Gastroesophageal sphincter (tissue), 4 donors: ENCODE measurements around the gene GFRA4. TPM values are rescaled to one million over a fixed set of nuclear protein-coding genes. Genes with fewer than 3 reads are reported as not detected.

Source experiments
- ATAC-seq: fragments of 150-250 bp; one replicate; pipeline ENCODE4 v1.9.1; 2016; ENCODE audit warnings: mild to moderate bottlenecking, moderate library complexity
- H3K27ac ChIP-seq, 4 donors: fragments of 200-600 bp; sonication (generic) in 3 of 4; 1 replicate in 3 of 4; 2 replicates in 1 of 4; pipeline ENCODE4 v1.5.1; 2016 to 2019
- H3K27me3 ChIP-seq: fragments of 200-600 bp; sonication (generic); one replicate; pipeline ENCODE4 v1.5.1; 2019
- H3K36me3 ChIP-seq, 2 donors: fragments of 200-600 bp; sonication (generic); one replicate each; pipeline ENCODE4 v1.5.1; 2019; ENCODE audit warnings: control low read depth in 1 of 2
- H3K4me1 ChIP-seq, 3 donors: fragments of 200-600 bp; sonication (generic); 1 replicate in 2 of 3; 2 replicates in 1 of 3; pipeline ENCODE4 v1.5.1; 2016 to 2019; ENCODE audit warnings: control low read depth in 2 of 3
- H3K4me3 ChIP-seq, 2 donors: fragments of 200-600 bp; sonication (generic); one replicate each; pipeline ENCODE4 v1.5.1; 2019; ENCODE audit warnings: mild to moderate bottlenecking in 1 of 2, moderate library complexity in 1 of 2
- H3K9me3 ChIP-seq, 3 donors: fragments of 200-600 bp; sonication (generic); one replicate each; pipeline ENCODE4 v1.5.1; 2017 to 2019; ENCODE audit warnings: control low read depth in 2 of 3
- CTCF ChIP-seq, 4 experiments: fragments of 200-600 bp in 2 of 4; fragments of 450-650 bp in 2 of 4; sonication (generic) in 1 of 4; IDR thresholded peaks; one replicate each; pipeline ENCODE4 v1.5.1; 2017 to 2019; ENCODE audit warnings: antibody characterized with exemption in 4 of 4, mild to moderate bottlenecking in 2 of 4, moderate library complexity in 2 of 4
- EP300 ChIP-seq: sonication (generic); formaldehyde crosslinking; IDR thresholded peaks from one replicate; pipeline ENCODE4 v1.6.1; 2017; ENCODE audit warnings: antibody characterized with exemption, mild to moderate bottlenecking
- POLR2A ChIP-seq, 2 donors: fragments of 450-650 bp; IDR thresholded peaks; one replicate each; pipeline ENCODE4 v1.6.1; 2017; ENCODE audit warnings: antibody characterized with exemption in 2 of 2, mild to moderate bottlenecking in 2 of 2, moderate library complexity in 1 of 2
- POLR2AphosphoS5 ChIP-seq: sonication (generic); formaldehyde crosslinking; IDR thresholded peaks from one replicate; pipeline ENCODE4 v1.6.1; 2017; ENCODE audit warnings: antibody characterized with exemption
- WGBS, 2 donors: methylation state at CpG; one replicate each; pipeline ENCODE4 v1.1.5; 2018; ENCODE audit warnings: low coverage in 1 of 2; 5-methylcytosine and 5-hydroxymethylcytosine counted together
- total RNA-seq, 4 donors: library from RNA; depleted of rRNA; stranded (reverse); fragments of >200 nt; gene quantifications; one replicate each; pipeline ENCODE4 v1.1.0, GENCODE V29; 2016

The GFRA4 gene
- total RNA-seq, 4 donors from 2014 or later, result not detected

- Histone ChIP-seq H3K9me3 (no peaks in the 10 kb centered on the region), H3K4me3 (no peak overlapping the region), H3K36me3 (peaks cover 0 to 58% of the 10 kb centered on the region in 2 donors), H3K4me1 (no peaks in the 10 kb centered on the region), H3K27me3 (no peaks in the 10 kb centered on the region), H3K27ac (no peak overlapping the region)
- WGBS, 2 donors, result 73 to 86% methylated on average over 6 to 7 of the region's 7 CpGs
- TF ChIP-seq POLR2AphosphoS5, result no peak
- no peak for TF ChIP-seq EP300
- TF ChIP-seq CTCF (IDR thresholded peaks at IDR 0.05), result no peak
- no peak for TF ChIP-seq POLR2A (IDR thresholded peaks at IDR 0.05)
- ATAC-seq, result no peak
Observed at GRCh38 chr20:3632311-3633004, 30.7 kb downstream of the GFRA4 start.

DNA sequence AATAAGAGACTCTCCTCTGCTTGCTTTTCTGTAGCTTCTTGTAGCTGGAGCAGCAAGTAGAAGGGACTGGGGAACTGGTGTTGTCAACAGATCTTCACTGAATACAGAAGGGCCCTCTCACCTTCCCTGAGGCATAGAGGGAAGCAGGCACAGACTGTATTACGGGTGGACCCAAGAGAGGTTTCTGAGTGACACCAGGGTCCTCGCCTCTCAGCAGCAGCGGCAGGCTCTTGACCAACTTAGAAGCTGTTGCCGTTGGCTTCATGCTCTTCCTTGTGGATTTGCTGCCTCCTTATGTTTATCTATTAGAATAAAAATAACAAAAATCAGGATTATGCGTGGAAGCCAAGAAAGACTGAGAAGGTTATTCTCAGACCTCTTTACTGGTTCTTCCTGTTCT lies 31.7 kb downstream of the GFRA4 start:
- no peak for ATAC-seq
- H3K4me3 ChIP-seq, result no peak overlapping the region
- no peak overlapping the region for H3K27ac ChIP-seq
- H3K36me3 ChIP-seq, result peaks cover 0 to 63% of the 10 kb centered on the region in 2 donors
- no peaks in the 10 kb centered on the region for H3K4me1 ChIP-seq
- H3K9me3 ChIP-seq, result no peaks in the 10 kb centered on the region
- H3K27me3 ChIP-seq, result no peaks in the 10 kb centered on the region
- TF ChIP-seq POLR2AphosphoS5, result no peak
- TF ChIP-seq POLR2A (IDR thresholded peaks at IDR 0.05), result no peak
- no peak for TF ChIP-seq CTCF (IDR thresholded peaks at IDR 0.05)
- no peak for TF ChIP-seq EP300
- WGBS, 2 donors, result 76 to 84% methylated on average over 4 to 5 of the region's 5 CpGs

GRCh38 chr20:3630429-3630828 lies 32.8 kb downstream of the GFRA4 start:
- ATAC-seq, result no peak
- Histone ChIP-seq H3K9me3 (no peaks in the 10 kb centered on the region), H3K36me3 (peaks cover 0 to 67% of the 10 kb centered on the region in 2 donors), H3K27ac (no peak overlapping the region), H3K4me1 (no peaks in the 10 kb centered on the region), H3K4me3 (no peak overlapping the region), H3K27me3 (no peaks in the 10 kb centered on the region)
- 89 to 95% methylated on average over 4 to 8 of the region's 8 CpGs for WGBS, 2 donors
- TF ChIP-seq EP300 (no peak), POLR2A (IDR thresholded peaks at IDR 0.05) (no peak), CTCF (IDR thresholded peaks at IDR 0.05) (no peak), POLR2AphosphoS5 (no peak)

- H3K4me1 ChIP-seq, result no peaks in the 10 kb centered on the region
- TF ChIP-seq EP300 (no peak), CTCF (IDR thresholded peaks at IDR 0.05) (no peak), POLR2AphosphoS5 (no peak), POLR2A (IDR thresholded peaks at IDR 0.05) (no peak)
- H3K9me3 ChIP-seq, result no peaks in the 10 kb centered on the region
- no peaks in the 10 kb centered on the region for H3K27me3 ChIP-seq
- H3K4me3 ChIP-seq, result no peak overlapping the region
- WGBS, 2 donors, result 78 to 100% methylated on average over 2 of the region's 2 CpGs
- H3K36me3 ChIP-seq, result peaks cover 0 to 72% of the 10 kb centered on the region in 2 donors
- no peak overlapping the region for H3K27ac ChIP-seq
- no peak for ATAC-seq
Observed at GRCh38 chr20:3629893-3630292, 33.3 kb downstream of the GFRA4 start.
